A673 (cell line): Measurements from ENCODE around the gene IRS4.

ENCODE experiments used
- CTCF ChIP-seq: fragments of 300-800, 200-600 bp; sonication (generic); conservative IDR thresholded peaks from 2 replicates; pipeline ENCODE4 v1.5.1; 2017; ENCODE audit warnings: low read depth, mild to moderate bottlenecking, antibody characterized with exemption, low read length, moderate library complexity, mixed read lengths
- EZH2 ChIP-seq: fragments of 200-600 bp; sonication (generic); IDR thresholded peaks from 2 replicates; pipeline ENCODE4 v1.6.1; 2017; ENCODE audit warnings: borderline replicate concordance, low read depth, mild to moderate bottlenecking, mixed read lengths, antibody characterized with exemption, low read length; ENCODE audit not compliant: poor library complexity, severe bottlenecking

- TF ChIP-seq EZH2: no peak
- TF ChIP-seq CTCF: no peak
These were observed 9.6 kb downstream of the IRS4 start for GRCh38 chrX:108726748-108727147.
